Measurements from ENCODE around the gene ADAMTSL1. TPM values are rescaled to one million over a fixed set of nuclear protein-coding genes. Genes with fewer than 3 reads are reported as not detected.

Gene ADAMTSL1
- total and polyA plus RNA-seq, 2 of the 13 experiments (the other 11 are each of a cell fraction or from before 2014, with no cell fraction given): not detected

DNA sequence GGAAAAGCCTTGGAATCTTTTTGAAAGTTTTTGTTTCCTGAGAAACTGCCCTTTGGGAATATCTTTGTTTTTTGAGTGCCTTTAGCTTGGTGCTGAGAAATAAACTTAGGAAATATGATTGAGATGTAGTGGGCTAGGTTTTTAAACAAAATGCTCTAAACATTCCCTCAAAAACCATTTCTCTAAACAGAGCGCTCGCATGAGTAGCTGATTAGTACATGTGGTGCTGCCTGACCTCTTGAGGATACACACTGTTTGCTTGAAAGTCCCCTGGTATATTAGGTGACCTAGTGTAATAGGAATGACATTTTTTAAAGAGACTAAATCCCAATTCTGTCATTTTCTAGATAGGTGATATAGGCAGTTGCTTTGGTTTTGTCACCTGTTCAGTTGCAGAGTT, 132.3 kb downstream of the ADAMTSL1 start:
- ChIA-PET CTCF (ENCODE audit: low intra/inter-chr PET ratio, low total read pairs) (no interaction called here), POLR2A (no interaction called here)
- DNase-seq (ENCODE audit: low spot score) (no peak), FAIRE-seq (no peak), ATAC-seq (no peak)
- in situ Hi-C loops (cut with HindIII; ENCODE audit: extremely low pct_ligation_motif_present, low pct_unique_long_range_greater_than_20kb) (no loop called here), intact Hi-C loops (cut with micrococcal nuclease; ENCODE audit: unreplicated experiment) (loop anchor here (10.0 kb wide), 1 partner anchor 61 kb away; no protein-coding TSS in a partner anchor)
- Histone ChIP-seq H2AFZ (ENCODE audit: low read length) (no peak overlapping the region), H3K4me1 (ENCODE audit: insufficient read depth, low read length) (no peaks in the 10 kb centered on the region), H3K36me3 (replicated peaks in 1 of 2; ENCODE audit: control insufficient read depth in 1 of 2, insufficient read depth in 2 of 2, low read length in 2 of 2) (no peaks in the 10 kb centered on the region), H3K4me2 (ENCODE audit: low read depth, low read length) (no peak overlapping the region), H3K79me2 (ENCODE audit: insufficient read depth, low read length) (no peaks in the 10 kb centered on the region), H3K4me3 (replicated peaks in 1 of 3; ENCODE audit: insufficient read depth in 1 of 3, low read depth in 2 of 3, low read length in 3 of 3) (no peak overlapping the region), H3K27me3 (ENCODE audit: control insufficient read depth in 1 of 2, insufficient read depth in 2 of 2, low read length in 2 of 2) (peaks cover 0 to 3% of the 10 kb centered on the region in 2 experiments; a peak in 1 of 5 replicates), H3K9ac (ENCODE audit: insufficient read depth, low read depth, low read length) (no peak overlapping the region), H4K20me1 (ENCODE audit: insufficient read depth, low read length) (no peaks in the 10 kb centered on the region), H3K27ac (ENCODE audit: extremely low read length, insufficient read depth, low read length) (no peak overlapping the region), H3K9me3 (ENCODE audit: low read length) (no peaks in the 10 kb centered on the region)
- BruUV-seq (replicated peaks): no TSS peak
- WGBS (ENCODE audit: low lambda C conversion rate): 63% methylated on average over 2 of the region's 2 CpGs
- TF ChIP-seq ZNF572 (CRISPR knock-in tag; IDR thresholded peaks at IDR 0.05) (no peak), SMARCE1 (IDR thresholded peaks at IDR 0.05; ENCODE audit: borderline replicate concordance) (no peak), MAFK (conservative IDR thresholded peaks at IDR 0.05 in 1 of 2, IDR thresholded peaks at IDR 0.05 in 1 of 2; ENCODE audit: low read length in 2 of 2) (no peak)
- TF ChIP-seq, protein P1, sequence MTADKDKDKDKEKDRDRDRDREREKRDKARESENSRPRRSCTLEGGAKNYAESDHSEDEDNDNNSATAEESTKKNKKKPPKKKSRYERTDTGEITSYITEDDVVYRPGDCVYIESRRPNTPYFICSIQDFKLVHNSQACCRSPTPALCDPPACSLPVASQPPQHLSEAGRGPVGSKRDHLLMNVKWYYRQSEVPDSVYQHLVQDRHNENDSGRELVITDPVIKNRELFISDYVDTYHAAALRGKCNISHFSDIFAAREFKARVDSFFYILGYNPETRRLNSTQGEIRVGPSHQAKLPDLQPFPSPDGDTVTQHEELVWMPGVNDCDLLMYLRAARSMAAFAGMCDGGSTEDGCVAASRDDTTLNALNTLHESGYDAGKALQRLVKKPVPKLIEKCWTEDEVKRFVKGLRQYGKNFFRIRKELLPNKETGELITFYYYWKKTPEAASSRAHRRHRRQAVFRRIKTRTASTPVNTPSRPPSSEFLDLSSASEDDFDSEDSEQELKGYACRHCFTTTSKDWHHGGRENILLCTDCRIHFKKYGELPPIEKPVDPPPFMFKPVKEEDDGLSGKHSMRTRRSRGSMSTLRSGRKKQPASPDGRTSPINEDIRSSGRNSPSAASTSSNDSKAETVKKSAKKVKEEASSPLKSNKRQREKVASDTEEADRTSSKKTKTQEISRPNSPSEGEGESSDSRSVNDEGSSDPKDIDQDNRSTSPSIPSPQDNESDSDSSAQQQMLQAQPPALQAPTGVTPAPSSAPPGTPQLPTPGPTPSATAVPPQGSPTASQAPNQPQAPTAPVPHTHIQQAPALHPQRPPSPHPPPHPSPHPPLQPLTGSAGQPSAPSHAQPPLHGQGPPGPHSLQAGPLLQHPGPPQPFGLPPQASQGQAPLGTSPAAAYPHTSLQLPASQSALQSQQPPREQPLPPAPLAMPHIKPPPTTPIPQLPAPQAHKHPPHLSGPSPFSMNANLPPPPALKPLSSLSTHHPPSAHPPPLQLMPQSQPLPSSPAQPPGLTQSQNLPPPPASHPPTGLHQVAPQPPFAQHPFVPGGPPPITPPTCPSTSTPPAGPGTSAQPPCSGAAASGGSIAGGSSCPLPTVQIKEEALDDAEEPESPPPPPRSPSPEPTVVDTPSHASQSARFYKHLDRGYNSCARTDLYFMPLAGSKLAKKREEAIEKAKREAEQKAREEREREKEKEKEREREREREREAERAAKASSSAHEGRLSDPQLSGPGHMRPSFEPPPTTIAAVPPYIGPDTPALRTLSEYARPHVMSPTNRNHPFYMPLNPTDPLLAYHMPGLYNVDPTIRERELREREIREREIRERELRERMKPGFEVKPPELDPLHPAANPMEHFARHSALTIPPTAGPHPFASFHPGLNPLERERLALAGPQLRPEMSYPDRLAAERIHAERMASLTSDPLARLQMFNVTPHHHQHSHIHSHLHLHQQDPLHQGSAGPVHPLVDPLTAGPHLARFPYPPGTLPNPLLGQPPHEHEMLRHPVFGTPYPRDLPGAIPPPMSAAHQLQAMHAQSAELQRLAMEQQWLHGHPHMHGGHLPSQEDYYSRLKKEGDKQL (CRISPR knock-in tag; IDR thresholded peaks at IDR 0.05; ENCODE audit: low read depth): no peak

All from HepG2 (cell line).